HG02678 (cell line): ENCODE measurements around the gene THTPA.
"Not testable (repeated sequence)": the region's sequence is repeated elsewhere in the genome, so short reads cannot be mapped to it uniquely, and the experiment has no call there.

Experiments used
- ATAC-seq: cut with Tn5 transposase; IDR thresholded peaks from one replicate; pipeline ENCODE4 v1.9.1; 2021; ENCODE audit warnings: mild to moderate bottlenecking, moderate library complexity; ENCODE audit not compliant: unreplicated experiment

Gene THTPA

GRCh38 chr14:23532658-23533057 lies 23.4 kb upstream of the THTPA start:
- no peak for ATAC-seq

- no peak for ATAC-seq
These were observed 22.2 kb upstream of the THTPA start for GRCh38 chr14:23533652-23534435.

- ATAC-seq, result no peak
These were observed 20.1 kb upstream of the THTPA start for GRCh38 chr14:23535943-23536342.

GRCh38 chr14:23536494-23536893 lies 19.6 kb upstream of the THTPA start:
- ATAC-seq, result no peak

GRCh38 chr14:23536906-23537305 lies 19.2 kb upstream of the THTPA start:
- ATAC-seq, result not testable (repeated sequence)

GRCh38 chr14:23537351-23538049 lies 18.6 kb upstream of the THTPA start:
- no peak for ATAC-seq

GRCh38 chr14:23538050-23538718 lies 17.9 kb upstream of the THTPA start:
- no peak for ATAC-seq

- ATAC-seq, result no peak
These were observed 17.3 kb upstream of the THTPA start for GRCh38 chr14:23538785-23539184.

- no peak for ATAC-seq
These were observed 16.6 kb upstream of the THTPA start for GRCh38 chr14:23539248-23540140.

GRCh38 chr14:23540141-23540469 lies 16.0 kb upstream of the THTPA start:
- no peak for ATAC-seq

GRCh38 chr14:23542261-23542660 lies 13.8 kb upstream of the THTPA start:
- ATAC-seq, result no peak

GRCh38 chr14:23543403-23543802 lies 12.7 kb upstream of the THTPA start:
- no peak for ATAC-seq

GRCh38 chr14:23544511-23545447 lies 11.3 kb upstream of the THTPA start:
- ATAC-seq, result no peak

GRCh38 chr14:23545740-23546365 lies 10.2 kb upstream of the THTPA start:
- ATAC-seq, result no peak

GRCh38 chr14:23546450-23547035 lies 9.5 kb upstream of the THTPA start:
- no peak for ATAC-seq

GRCh38 chr14:23547924-23548323 lies 8.1 kb upstream of the THTPA start:
- no peak for ATAC-seq

- no peak for ATAC-seq
These were observed 7.4 kb upstream of the THTPA start for GRCh38 chr14:23548351-23549318.
